GM12872 (cell line): ENCODE results near the gene DIAPH1.

Experiments
- CTCF ChIP-seq: IDR thresholded peaks from 3 replicates; pipeline ENCODE4 v1.5.1; 2011; ENCODE audit warnings: low read depth, mild to moderate bottlenecking, low read length, moderate library complexity; ENCODE audit not compliant: insufficient read depth

Gene DIAPH1

GRCh38 chr5:141512390-141512910 is 106.3 kb downstream of the DIAPH1 start:
- TF ChIP-seq CTCF, result peak; percentile 94

GRCh38 chr5:141511771-141512325 is 107.0 kb downstream of the DIAPH1 start:
- TF ChIP-seq CTCF, result no peak

- no peak for TF ChIP-seq CTCF
Measured at GRCh38 chr5:141510850-141511601, 107.8 kb downstream of the DIAPH1 start.

GRCh38 chr5:141510160-141510559 is 108.6 kb downstream of the DIAPH1 start:
- TF ChIP-seq CTCF, result no peak

GRCh38 chr5:141508798-141509611 is 109.8 kb downstream of the DIAPH1 start:
- TF ChIP-seq CTCF, result 0 out of 3 replicates have a peak, but pooled peaks have one; percentile 1

GRCh38 chr5:141508440-141508797 is 110.4 kb downstream of the DIAPH1 start:
- TF ChIP-seq CTCF, result no peak

GRCh38 chr5:141507387-141508091 is 111.3 kb downstream of the DIAPH1 start:
- TF ChIP-seq CTCF, result no peak
